SW 1271 (cell line): Measurements from ENCODE around the gene N4BP2L2.

Experiments
- DNase-seq, 2 experiments: peaks; one replicate each; lab custom pipeline; 2025; lab: John Stamatoyannopoulos, UW

N4BP2L2 gene

GRCh38 chr13:32530841-32531253 is 7.7 kb downstream of the N4BP2L2 start:
- peak in 1 of 2 experiments; percentile 28 for DNase-seq

- no peak for DNase-seq
These were observed 10.2 kb downstream of the N4BP2L2 start for GRCh38 chr13:32528358-32528757.

- no peak for DNase-seq
These were observed 11.4 kb downstream of the N4BP2L2 start for GRCh38 chr13:32527151-32527550.

GRCh38 chr13:32525766-32526165 is 12.8 kb downstream of the N4BP2L2 start:
- no peak for DNase-seq

- DNase-seq, result no peak
These were observed 23.3 kb downstream of the N4BP2L2 start for GRCh38 chr13:32515246-32515645.

GRCh38 chr13:32511482-32511881 is 27.1 kb downstream of the N4BP2L2 start:
- no peak for DNase-seq

GRCh38 chr13:32504876-32505275 is 33.7 kb downstream of the N4BP2L2 start:
- no peak for DNase-seq

- no peak for DNase-seq
These were observed 34.3 kb downstream of the N4BP2L2 start for GRCh38 chr13:32504263-32504662.

GRCh38 chr13:32503727-32504126 is 34.9 kb downstream of the N4BP2L2 start:
- no peak for DNase-seq

GRCh38 chr13:32501064-32501463 is 37.5 kb downstream of the N4BP2L2 start:
- DNase-seq, result no peak

GRCh38 chr13:32499538-32500210 is 38.9 kb downstream of the N4BP2L2 start:
- no peak for DNase-seq

- DNase-seq, result no peak
These were observed 41.0 kb downstream of the N4BP2L2 start for GRCh38 chr13:32497589-32497988.

- DNase-seq, result no peak
These were observed 41.9 kb downstream of the N4BP2L2 start for GRCh38 chr13:32496599-32497160.

GRCh38 chr13:32495841-32496240 is 42.8 kb downstream of the N4BP2L2 start:
- DNase-seq, result no peak

- DNase-seq, result no peak
These were observed 43.2 kb downstream of the N4BP2L2 start for GRCh38 chr13:32495429-32495828.

GRCh38 chr13:32491028-32491427 is 47.6 kb downstream of the N4BP2L2 start:
- DNase-seq, result no peak

GRCh38 chr13:32476892-32477291 is 61.7 kb downstream of the N4BP2L2 start:
- DNase-seq, result no peak

GRCh38 chr13:32476021-32476731 is 62.4 kb downstream of the N4BP2L2 start:
- no peak for DNase-seq

- DNase-seq, result no peak
These were observed 63.4 kb downstream of the N4BP2L2 start for GRCh38 chr13:32474999-32475792.

GRCh38 chr13:32473650-32474049 is 64.9 kb downstream of the N4BP2L2 start:
- DNase-seq, result no peak

- DNase-seq, result no peak
These were observed 66.4 kb downstream of the N4BP2L2 start for GRCh38 chr13:32472194-32472621.

- no peak for DNase-seq
These were observed 67.2 kb downstream of the N4BP2L2 start for GRCh38 chr13:32471187-32471922.
